ENCODE data around the gene OLFML2A. TPM values are rescaled to one million over a fixed set of nuclear protein-coding genes. Genes with fewer than 3 reads are reported as not detected.

The OLFML2A gene
- total and polyA plus RNA-seq, 2 donors (not counting 1 experiment from before 2014, with no cell fraction given): 0.76 to 0.88 TPM

DNA sequence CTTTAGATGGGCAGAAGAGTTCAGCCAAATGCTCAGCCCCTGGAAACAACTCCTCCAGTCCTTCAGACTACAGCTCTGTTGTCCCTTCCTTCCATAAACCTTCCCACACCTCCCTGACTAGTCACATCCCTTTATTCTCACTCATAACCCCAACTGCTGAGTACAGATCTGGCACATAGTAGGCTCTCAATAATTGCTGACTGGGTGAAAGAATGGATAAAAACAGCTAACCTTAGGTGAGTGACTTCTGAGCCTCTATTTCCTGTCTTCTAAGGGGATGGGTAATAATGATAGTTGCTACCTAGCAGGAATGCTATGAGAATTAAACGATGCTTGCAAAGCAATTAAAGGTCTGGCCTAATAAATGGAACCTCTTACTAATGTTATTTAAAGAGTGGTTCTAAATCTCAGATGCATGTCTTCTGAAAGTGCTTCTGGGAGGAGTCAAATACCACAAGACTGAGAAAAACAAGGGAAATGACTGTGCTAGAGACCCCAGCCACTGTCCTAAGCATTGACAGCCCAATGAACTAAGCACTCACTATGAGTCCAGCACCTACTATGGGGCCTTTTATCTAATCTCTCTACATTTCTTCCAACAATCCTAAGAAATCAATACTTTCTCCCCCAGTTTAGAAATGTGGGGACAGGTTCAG lies 3.3 kb upstream of the OLFML2A start:
- H3K27me3 ChIP-seq (replicated peaks in 1 of 4; ENCODE audit: control extremely low read depth in 1 of 4, control insufficient read depth in 3 of 4, insufficient read depth in 4 of 4, low read length in 3 of 4): peaks cover 0 to 49% (median 35%) of the 10 kb centered on the region in 4 experiments

More for the DNA sequence above, 3.3 kb upstream of the OLFML2A start:
- peaks cover 47% of the 10 kb centered on the region for H3K4me1 Mint-ChIP-seq
- intact Hi-C loops (cut with micrococcal nuclease): loop anchor here (1.0 to 10.0 kb wide), 5 partner anchors 80 to 489 kb away; partner anchors contain the start of genes GAPVD1, PSMB7, SCAI and WDR38
- H3K27ac Mint-ChIP-seq: no peak overlapping the region
- H3K4me3 ChIP-seq (ENCODE audit: control extremely low read depth in 1 of 5, extremely low read depth in 1 of 5, insufficient read depth in 1 of 5, low read depth in 2 of 5, low read length in 4 of 5): no peak overlapping the region
- H3K4me2 ChIP-seq (replicated peaks; ENCODE audit: low read depth, low read length, poor library complexity, severe bottlenecking): no peak overlapping the region
- no peaks in the 10 kb centered on the region for H4K20me1 ChIP-seq (ENCODE audit: control insufficient read depth, insufficient read depth, low read length, poor library complexity, severe bottlenecking)
- DNase-seq: no peak
- no peak overlapping the region for H2AFZ ChIP-seq (ENCODE audit: insufficient read depth, low read depth, low read length, poor library complexity, severe bottlenecking)
- TF ChIP-seq, protein P1, sequence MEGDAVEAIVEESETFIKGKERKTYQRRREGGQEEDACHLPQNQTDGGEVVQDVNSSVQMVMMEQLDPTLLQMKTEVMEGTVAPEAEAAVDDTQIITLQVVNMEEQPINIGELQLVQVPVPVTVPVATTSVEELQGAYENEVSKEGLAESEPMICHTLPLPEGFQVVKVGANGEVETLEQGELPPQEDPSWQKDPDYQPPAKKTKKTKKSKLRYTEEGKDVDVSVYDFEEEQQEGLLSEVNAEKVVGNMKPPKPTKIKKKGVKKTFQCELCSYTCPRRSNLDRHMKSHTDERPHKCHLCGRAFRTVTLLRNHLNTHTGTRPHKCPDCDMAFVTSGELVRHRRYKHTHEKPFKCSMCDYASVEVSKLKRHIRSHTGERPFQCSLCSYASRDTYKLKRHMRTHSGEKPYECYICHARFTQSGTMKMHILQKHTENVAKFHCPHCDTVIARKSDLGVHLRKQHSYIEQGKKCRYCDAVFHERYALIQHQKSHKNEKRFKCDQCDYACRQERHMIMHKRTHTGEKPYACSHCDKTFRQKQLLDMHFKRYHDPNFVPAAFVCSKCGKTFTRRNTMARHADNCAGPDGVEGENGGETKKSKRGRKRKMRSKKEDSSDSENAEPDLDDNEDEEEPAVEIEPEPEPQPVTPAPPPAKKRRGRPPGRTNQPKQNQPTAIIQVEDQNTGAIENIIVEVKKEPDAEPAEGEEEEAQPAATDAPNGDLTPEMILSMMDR (IDR thresholded peaks at IDR 0.05): no peak
- no peak for TF ChIP-seq EZH2 (IDR thresholded peaks at IDR 0.05; ENCODE audit: borderline replicate concordance, insufficient read depth, low read depth, low read length, poor library complexity, severe bottlenecking)
- no peaks in the 10 kb centered on the region for H3K79me2 ChIP-seq (ENCODE audit: control insufficient read depth, insufficient read depth, low read length)
- peaks cover 41 to 46% of the 10 kb centered on the region in 2 donors for H3K4me1 ChIP-seq (ENCODE audit: control insufficient read depth in 2 of 2, insufficient read depth in 2 of 2, low read length in 2 of 2)
- ChIA-PET POLR2A (no interaction called here), CTCF (interaction anchor here (0.8 to 12.0 kb wide), 19 partner anchors 8 to 602 kb away, joined by 3 to 345 read pairs (median 5); partner anchors contain the start of genes ARPC5L, GOLGA1, RPL35 and WDR38)
- no peaks in the 10 kb centered on the region for H3K36me3 ChIP-seq (replicated peaks in 1 of 2; ENCODE audit: control extremely low read depth in 1 of 2, control insufficient read depth in 1 of 2, extremely low read depth in 1 of 2, insufficient read depth in 2 of 2, low read length in 1 of 2)
- WGBS (ENCODE audit: insufficient coverage): no CpG with 5 or more reads among the region's 1 CpG
- peaks cover 0 to 9% (median 0%) of the 10 kb centered on the region in 3 donors for H3K9me3 ChIP-seq (ENCODE audit: control extremely low read depth in 1 of 3, control insufficient read depth in 2 of 3, insufficient read depth in 1 of 3, low read length in 2 of 3)
- no peaks in the 10 kb centered on the region for H3K9me3 Mint-ChIP-seq (ENCODE audit: insufficient read depth)
- peak overlapping the region; percentile 40 for H3K4me3 Mint-ChIP-seq
- no peak for ATAC-seq (ENCODE audit: low read depth)
- H3K9ac ChIP-seq (ENCODE audit: low read length): no peak overlapping the region
- H3K27me3 Mint-ChIP-seq: peaks cover 39% of the 10 kb centered on the region
- H3K27ac ChIP-seq (ENCODE audit: low read length in 2 of 2): no peak overlapping the region

Measured in B cell (primary cell).